ENCODE data around the gene MAML3.

MAML3 gene

DNA sequence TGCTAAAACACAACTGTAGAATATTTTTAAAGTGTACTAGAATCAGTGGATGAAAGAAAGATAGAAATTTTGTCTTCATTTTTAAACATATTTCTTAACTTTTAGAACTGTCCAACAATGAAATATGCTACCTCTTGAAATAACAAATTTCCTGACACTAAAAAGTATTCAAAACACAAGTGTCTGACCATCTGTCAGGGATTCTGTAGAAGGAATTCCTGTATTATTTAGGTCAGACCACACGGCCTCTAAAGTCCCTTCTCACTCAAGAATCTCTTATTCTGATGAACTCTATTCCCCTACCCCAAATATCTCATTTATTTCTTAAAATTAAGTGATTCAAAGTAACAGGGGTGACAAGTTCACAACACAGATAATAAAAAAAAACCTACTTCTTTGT lies 99.1 kb downstream of the MAML3 start:
- FAIRE-seq, result no peak
- no peak for TF ChIP-seq POLR2A (IDR thresholded peaks at IDR 0.05; ENCODE audit: low read depth, low read length)
- no peak for DNase-seq (ENCODE audit: insufficient read length, low spot score)

DNA sequence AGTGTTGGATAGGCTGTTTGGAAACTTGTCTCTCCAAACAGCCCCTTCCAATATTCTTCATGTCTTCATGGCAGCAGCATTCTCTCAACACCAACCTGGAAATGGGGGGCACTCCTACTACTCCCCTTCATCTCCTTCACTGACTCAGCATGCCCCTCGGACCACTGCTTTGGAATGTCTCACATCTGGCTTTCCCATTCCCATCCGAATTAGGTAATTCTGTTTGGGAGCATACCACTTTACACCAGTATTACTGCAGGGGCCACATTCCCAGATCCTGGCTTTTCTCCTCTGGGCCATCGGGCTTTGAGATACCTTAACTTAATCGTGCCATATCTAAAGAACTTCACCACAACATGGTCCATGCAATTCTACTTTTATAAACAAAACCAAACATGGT lies 100.8 kb downstream of the MAML3 start:
- FAIRE-seq (no peak), DNase-seq (ENCODE audit: insufficient read length, low spot score) (no peak)
- no peak for TF ChIP-seq POLR2A (IDR thresholded peaks at IDR 0.05; ENCODE audit: low read depth, low read length)

DNA sequence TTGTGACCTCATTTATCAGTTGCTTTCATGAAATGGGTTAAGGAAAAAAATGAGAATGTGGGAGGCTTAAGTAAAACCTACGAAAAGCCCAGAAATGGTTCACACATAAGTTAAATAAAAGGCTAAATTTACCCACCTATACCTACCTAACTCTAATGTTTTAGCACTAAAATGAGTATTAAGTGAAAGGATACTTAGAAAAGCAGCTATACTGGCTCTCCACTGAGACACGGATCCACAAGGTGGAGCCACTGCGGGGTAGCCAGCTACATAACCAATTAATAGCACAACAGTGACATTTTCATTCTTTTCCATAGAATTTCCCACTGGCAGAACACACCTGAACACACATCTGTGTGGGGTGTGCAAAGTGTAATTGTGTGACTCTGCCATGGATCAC lies 101.9 kb downstream of the MAML3 start:
- FAIRE-seq (no peak), DNase-seq (ENCODE audit: insufficient read length, low spot score) (no peak)
- no peak for TF ChIP-seq POLR2A (IDR thresholded peaks at IDR 0.05; ENCODE audit: low read depth, low read length)

DNA sequence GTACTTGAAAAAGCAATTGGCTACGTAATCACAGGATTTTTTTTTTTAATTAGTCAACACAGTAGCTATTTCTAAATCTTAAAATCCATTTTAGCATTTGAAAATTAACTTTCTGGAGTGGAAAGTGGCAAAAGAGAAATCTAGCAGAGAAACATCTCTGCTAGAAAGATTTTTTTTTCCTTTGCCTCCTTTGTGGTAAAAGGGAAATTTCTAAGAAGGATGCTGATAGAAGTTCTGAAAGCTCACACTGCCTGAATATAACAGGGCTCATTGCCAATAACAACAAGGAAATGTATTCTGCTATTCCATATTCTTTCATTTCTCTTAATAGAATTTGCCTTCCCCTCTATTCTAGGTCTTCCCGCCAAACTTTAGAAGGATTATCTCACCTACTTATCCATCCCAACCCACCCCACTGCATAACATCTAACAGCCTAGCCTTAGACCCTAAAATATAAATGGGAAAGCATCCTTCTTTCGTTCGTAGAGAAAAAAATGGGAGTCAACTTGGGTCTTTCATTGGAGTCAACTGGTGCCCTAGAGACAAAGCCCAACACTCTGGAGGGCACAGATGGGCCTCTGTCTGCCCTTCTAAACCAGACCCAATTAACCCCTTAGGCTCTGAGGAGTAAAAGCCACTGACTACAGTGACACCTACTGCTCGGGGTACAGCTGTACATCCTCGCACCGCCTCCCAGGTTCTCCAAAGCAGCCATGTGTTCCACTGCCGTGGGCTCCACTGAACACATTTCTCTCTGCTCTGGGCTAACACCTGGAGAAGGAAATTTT lies 103.9 kb downstream of the MAML3 start:
- FAIRE-seq (no peak), DNase-seq (ENCODE audit: insufficient read length, low spot score) (no peak)
- TF ChIP-seq POLR2A (IDR thresholded peaks at IDR 0.05; ENCODE audit: low read depth, low read length), result no peak

DNA sequence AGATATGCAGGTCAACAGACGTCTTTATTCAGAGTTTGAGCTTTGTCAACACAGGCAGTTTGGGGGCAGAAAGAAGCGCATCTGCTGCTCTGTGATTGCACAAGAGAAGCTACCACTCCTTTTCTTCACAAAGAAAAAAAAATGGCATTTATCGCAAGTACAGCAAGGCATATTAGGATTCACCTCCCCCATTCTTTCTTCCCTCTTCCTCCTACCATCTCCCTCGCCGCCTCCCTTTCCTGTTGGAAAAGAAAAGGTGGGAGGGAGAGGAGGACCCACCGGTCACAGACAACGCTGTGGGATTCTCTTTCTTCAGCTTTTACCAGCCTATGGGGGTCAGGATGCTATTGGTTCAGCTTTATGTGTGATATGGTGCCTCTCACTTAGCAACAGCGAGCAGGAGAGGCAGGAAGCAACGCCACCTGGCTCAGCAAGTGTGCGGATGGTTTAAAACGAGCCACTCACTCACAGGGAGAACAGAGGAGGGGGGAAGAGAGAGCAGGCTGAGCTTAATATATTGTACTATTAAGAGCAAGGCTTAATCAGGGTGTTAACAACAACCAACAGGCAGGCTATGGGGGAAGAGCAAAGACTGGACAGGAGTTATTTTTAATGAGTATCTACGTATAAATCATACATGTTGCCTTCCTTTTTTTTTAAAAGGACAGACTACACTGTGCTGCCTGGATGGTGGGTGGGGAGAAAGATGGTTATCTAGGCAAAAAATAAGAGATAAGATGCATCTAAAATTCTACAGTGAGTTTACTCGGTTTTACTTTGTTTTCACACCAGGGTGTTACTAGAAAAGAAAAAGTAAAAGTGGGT lies 104.7 kb downstream of the MAML3 start:
- TF ChIP-seq POLR2A (IDR thresholded peaks at IDR 0.05; ENCODE audit: low read depth, low read length), result no peak
- DNase-seq (ENCODE audit: insufficient read length, low spot score) (no peak), FAIRE-seq (no peak)

DNA sequence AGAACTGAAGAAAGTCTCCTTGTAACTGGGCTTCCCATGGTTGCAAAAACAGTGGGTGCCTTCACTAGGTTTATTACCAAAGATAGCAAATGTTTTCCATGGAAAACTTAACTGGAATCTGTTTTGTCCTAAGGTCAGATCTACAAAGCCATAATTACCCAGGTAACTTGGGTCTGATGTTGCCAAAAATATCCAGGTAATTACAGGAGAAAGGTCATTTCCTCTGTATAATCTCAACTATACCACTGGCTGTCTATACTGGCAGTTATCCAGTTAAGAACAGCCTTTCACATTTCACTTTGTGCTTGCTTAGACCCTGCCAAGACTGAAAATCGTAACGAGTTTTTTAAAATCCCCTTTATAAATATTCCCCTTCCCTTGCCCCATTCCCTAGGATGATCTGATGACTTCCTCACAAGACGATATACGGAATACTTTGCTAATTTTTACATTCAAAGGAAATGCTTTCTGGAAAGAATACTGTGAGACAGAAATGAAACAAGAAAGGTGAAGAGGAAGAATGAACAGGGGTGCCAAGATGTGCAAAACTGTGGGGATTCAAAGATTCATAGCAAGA lies 105.5 kb downstream of the MAML3 start:
- DNase-seq (ENCODE audit: insufficient read length, low spot score) (no peak), FAIRE-seq (no peak)
- no peak for TF ChIP-seq POLR2A (IDR thresholded peaks at IDR 0.05; ENCODE audit: low read depth, low read length)

DNA sequence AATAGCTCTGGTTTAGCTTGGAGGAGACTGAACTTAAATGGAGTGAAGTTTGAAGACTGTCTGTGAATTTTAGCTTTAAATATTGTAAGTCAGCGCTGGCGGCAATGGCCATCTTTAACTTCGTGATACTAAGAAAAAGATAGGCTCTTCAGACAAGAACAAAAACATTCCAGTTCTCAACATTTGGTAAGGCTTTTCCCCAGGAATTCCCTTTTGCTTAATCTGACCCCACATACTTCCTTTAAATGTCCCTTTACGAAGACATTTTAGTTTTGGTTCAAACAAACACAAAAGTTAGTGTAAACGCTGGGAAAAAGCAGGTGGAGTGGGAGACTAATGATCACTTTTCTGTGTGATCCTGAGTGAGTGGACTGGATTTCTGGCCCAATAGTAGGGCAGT lies 106.2 kb downstream of the MAML3 start:
- no peak for FAIRE-seq
- no peak for DNase-seq (ENCODE audit: insufficient read length, low spot score)
- TF ChIP-seq POLR2A (IDR thresholded peaks at IDR 0.05; ENCODE audit: low read depth, low read length), result no peak

DNA sequence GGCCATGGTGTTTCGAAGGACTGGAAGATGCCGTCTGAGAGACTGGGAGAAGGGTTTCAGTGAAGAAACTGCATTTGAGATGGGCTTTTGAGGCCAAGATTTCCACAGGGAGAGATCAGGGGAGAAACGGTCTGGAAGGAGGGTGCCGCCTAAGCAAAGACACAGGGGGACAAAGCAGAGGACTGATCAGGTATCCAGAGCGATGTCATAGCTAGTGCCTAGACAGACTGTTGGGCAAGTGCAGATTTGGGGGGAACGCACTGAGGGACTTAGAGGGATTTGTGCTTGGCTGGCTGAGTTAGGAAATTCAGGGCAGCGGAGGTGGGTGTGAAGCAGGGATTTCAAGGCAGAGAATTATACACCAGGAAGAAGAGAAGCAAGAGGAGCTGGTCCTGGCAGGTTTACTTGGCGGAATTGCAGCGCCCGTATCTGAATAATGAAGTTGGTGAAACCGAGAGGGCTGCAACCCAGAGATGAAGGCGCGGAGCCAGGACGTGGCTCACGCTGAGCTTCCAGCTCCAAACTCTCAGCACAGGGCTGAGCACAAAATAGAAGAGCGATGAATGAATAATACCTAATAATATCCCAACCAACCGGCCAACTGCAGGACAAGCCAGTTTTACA lies 106.9 kb downstream of the MAML3 start:
- no peak for TF ChIP-seq POLR2A (IDR thresholded peaks at IDR 0.05; ENCODE audit: low read depth, low read length)
- no peak for FAIRE-seq
- DNase-seq (ENCODE audit: insufficient read length, low spot score), result no peak

DNA sequence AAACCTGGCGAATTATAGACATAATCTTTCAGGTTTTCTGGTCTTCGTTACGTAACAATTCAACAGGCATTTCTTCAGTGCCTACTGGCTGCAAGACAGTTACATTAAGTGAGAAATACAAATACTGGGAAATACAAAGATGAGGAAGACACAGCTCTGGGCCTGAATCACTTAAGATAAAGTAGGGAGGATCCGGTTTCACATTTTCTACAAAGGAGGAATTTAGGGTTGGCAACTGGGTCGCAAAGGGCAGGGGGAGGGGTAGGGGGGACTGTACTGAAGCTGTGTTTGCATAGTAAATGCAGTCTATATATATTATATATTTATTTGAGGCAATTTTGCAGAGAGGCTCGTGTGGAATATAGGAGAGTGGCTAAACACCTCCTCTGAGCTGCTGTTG lies 107.4 kb downstream of the MAML3 start:
- no peak for DNase-seq (ENCODE audit: insufficient read length, low spot score)
- TF ChIP-seq POLR2A (IDR thresholded peaks at IDR 0.05; ENCODE audit: low read depth, low read length), result no peak
- FAIRE-seq, result no peak

DNA sequence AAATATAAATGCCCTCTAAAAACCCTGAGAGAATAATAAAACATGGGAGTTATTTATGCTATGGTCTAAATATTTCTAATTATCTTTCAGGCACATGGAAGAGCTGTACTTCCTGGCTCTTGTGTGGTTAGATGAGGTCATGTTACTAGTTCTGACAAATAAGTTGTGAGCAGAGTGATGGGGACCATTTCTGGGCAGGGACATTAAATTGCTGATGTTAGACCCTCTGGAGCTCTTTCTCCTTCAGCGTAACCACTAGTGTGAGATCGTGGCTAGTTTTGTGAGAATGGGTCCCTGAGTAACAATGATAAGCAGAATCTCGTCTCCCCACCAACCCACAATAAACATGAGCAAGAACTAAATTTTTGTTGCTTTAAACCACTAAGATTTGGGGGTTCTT lies 108.0 kb downstream of the MAML3 start:
- TF ChIP-seq POLR2A (IDR thresholded peaks at IDR 0.05; ENCODE audit: low read depth, low read length), result no peak
- FAIRE-seq (no peak), DNase-seq (ENCODE audit: insufficient read length, low spot score) (no peak)

DNA sequence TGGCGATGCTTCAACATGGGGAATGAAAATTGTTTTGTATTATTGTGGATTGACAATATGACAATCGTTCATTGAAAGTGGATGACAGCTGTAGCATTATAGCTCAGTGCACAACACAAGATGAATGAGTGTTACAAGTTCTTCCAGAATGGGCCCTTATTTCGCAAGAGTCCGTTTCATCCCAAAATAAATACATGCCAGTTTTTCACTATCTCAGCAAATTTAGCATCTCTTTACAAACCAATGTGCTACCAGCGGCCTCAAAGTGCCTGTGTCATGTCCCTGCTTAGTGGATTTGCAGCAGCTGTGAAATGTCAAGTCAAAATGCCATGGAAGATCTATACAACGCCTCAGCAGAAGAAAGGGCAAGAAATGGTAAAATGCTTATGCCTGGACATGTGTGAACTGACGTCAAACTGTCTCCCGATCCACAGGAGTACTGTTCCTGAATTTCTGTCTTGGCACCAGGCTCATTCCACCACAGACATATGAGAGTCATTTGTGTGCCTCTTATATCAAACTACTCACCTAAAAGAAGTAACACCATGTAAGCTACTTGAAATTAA lies 109.6 kb downstream of the MAML3 start:
- no peak for TF ChIP-seq POLR2A (IDR thresholded peaks at IDR 0.05; ENCODE audit: low read depth, low read length)
- FAIRE-seq (no peak), DNase-seq (ENCODE audit: insufficient read length, low spot score) (no peak)

DNA sequence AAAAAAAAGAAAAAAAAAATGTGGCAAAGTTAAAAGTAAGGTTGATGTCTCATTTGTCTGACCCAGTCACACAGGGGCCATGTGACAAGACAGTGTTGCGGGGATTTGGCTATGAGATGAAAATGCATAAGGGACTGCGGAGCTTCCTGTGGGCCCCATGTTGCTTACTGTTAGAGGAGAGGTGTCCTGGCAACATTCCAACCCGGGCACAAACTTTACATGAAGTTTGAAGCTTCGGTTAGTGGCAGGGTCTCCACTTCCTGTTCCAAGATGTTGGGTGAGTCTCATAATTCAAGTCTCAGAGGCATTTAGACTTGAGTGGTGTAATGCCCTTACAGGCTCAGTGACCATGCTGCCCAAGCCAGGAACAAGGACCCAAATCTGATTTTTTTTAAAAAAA lies 111.3 kb downstream of the MAML3 start:
- FAIRE-seq (no peak), DNase-seq (ENCODE audit: insufficient read length, low spot score) (no peak)
- no peak for TF ChIP-seq POLR2A (IDR thresholded peaks at IDR 0.05; ENCODE audit: low read depth, low read length)

DNA sequence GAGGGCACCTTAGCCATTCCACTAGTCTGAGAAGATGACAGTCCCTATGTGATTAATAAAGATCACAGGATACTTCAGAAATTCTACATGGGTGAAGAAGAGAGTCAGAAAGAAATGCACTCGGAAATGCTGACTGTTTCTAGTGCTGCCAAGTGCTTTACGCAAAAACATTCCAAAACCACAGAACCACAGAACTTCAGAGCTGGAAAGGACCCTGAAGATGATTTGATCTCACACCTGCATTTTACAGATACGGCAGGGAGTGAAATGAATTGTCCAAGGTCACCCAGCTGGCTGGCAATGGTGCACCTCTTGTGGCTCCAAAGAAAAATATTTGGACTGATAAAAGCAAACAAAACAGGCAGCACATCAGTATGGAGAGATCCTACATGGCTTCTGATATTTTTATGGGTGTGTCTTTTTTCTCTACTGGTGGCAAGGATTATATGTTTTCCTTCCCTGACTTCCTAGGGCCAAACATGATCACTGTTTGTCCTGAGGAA lies 115.9 kb downstream of the MAML3 start:
- TF ChIP-seq POLR2A (IDR thresholded peaks at IDR 0.05; ENCODE audit: low read depth, low read length), result no peak
- no peak for FAIRE-seq

More for the DNA sequence above, 115.9 kb downstream of the MAML3 start:
- no peak for DNase-seq (ENCODE audit: insufficient read length, low spot score)
